BLaER1 (cell line): ENCODE results near the gene NEK10.
"Not testable (repeated sequence)": the region's sequence is repeated elsewhere in the genome, so short reads cannot be mapped to it uniquely, and the experiment has no call there.

Experiments used
- H3K27ac ChIP-seq: shearing (Covaris generic); formaldehyde crosslinking; 2 replicates; pipeline ENCODE4 v1.8.1; 2022
- H3K27me3 ChIP-seq: shearing (Covaris generic); formaldehyde crosslinking; 2 replicates; pipeline ENCODE4 v1.8.1; 2022
- H3K36me3 ChIP-seq: shearing (Covaris generic); formaldehyde crosslinking; 2 replicates; pipeline ENCODE4 v1.8.1; 2022
- H3K4me1 ChIP-seq: shearing (Covaris generic); formaldehyde crosslinking; 2 replicates; pipeline ENCODE4 v1.8.1; 2022
- H3K4me2 ChIP-seq: shearing (Covaris generic); formaldehyde crosslinking; 2 replicates; pipeline ENCODE4 v1.8.1; 2022
- H3K4me3 ChIP-seq: shearing (Covaris generic); formaldehyde crosslinking; 2 replicates; pipeline ENCODE4 v1.8.1; 2022
- H3K9ac ChIP-seq: shearing (Covaris generic); formaldehyde crosslinking; 2 replicates; pipeline ENCODE4 v1.8.1; 2022
- H3K9me3 ChIP-seq: shearing (Covaris generic); formaldehyde crosslinking; 2 replicates; pipeline ENCODE4 v1.8.1; 2022
- H4K20me1 ChIP-seq: shearing (Covaris generic); formaldehyde crosslinking; 2 replicates; pipeline ENCODE4 v1.8.1; 2022
- Cebpa-rat ChIP-seq: shearing (Covaris generic); IDR thresholded peaks from 2 replicates; pipeline ENCODE4 v1.8.1; 2022

The NEK10 gene

GRCh38 chr3:27368831-27369607 lies at the start of gene NEK10:
NEK10 (minus strand) TSS chr3:27369383; CDS start chr3:27352882, 16,501 bp downstream.
- peak within 1 kb of the TSS; percentile 93 for H3K4me2 ChIP-seq
- H3K27ac ChIP-seq = no peak within 1 kb of the TSS
- peaks cover 20% of the 10 kb centered on the region for H4K20me1 ChIP-seq
- H3K36me3 ChIP-seq = 0 out of 2 replicates have a peak, but pooled peaks cover 5% of the 10 kb centered on the region
- peak within 1 kb of the TSS; percentile 64 for H3K4me3 ChIP-seq
- H3K9me3 ChIP-seq = no peaks in the 10 kb centered on the region
- peaks cover 14% of the 10 kb centered on the region; the same call in 1 of the 2 replicates for H3K4me1 ChIP-seq
- H3K9ac ChIP-seq = peak within 1 kb of the TSS; percentile 43; the same call in 1 of the 2 replicates
- no peaks in the 10 kb centered on the region for H3K27me3 ChIP-seq
- no peak for TF ChIP-seq Cebpa-rat

GRCh38 chr3:27415202-27415601 lies 46.0 kb upstream of the NEK10 start:
- no peak for TF ChIP-seq Cebpa-rat
- Histone ChIP-seq H4K20me1 (peaks cover 10% of the 10 kb centered on the region; the same call in 1 of the 2 replicates), H3K9me3 (no peaks in the 10 kb centered on the region), H3K4me1 (no peaks in the 10 kb centered on the region), H3K4me3 (no peak overlapping the region), H3K36me3 (peaks cover 77% of the 10 kb centered on the region), H3K27ac (no peak overlapping the region), H3K27me3 (no peaks in the 10 kb centered on the region), H3K4me2 (no peak overlapping the region), H3K9ac (no peak overlapping the region)

DNA sequence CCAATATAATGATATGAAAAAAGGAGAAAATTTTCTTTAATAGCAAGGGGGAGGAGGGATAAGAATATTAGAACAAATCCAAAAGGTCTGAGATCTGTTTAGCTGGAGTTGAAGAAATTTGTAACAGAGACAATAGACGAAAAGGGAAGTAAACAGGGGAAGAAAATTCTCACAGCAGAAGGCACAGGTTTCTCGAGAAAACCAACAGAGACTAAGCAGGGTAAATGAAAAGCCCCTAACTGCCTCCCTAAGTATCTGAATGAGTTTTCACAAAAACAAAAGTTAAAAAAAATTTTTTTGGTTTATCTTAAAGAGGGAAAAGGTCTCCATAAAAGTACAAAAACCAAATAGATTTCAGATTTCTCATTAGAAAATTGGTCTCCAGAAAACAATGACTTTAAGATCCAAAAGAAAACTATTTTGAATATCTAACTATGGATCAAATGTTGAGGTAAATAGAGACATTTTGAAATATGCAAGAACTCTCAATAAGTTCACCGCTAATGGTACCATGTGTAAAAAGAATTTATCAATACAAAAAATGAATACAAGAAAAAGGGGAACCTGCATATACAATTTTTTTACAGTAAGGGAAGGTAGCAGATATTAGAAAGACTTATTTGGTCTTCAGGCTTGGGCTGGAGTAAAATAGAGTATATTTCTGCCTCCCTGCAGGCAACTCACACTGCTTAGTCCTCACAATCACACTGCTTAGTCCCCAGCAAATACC lies 23.9 kb upstream of the NEK10 start:
- no peaks in the 10 kb centered on the region for H3K27me3 ChIP-seq
- no peak for TF ChIP-seq Cebpa-rat
- H3K27ac ChIP-seq = no peak overlapping the region
- H3K4me3 ChIP-seq = no peak overlapping the region
- no peaks in the 10 kb centered on the region for H3K4me1 ChIP-seq
- H3K4me2 ChIP-seq = no peak overlapping the region
- no peaks in the 10 kb centered on the region for H3K9me3 ChIP-seq
- H3K36me3 ChIP-seq = peaks cover 70% of the 10 kb centered on the region
- no peaks in the 10 kb centered on the region for H4K20me1 ChIP-seq
- no peak overlapping the region for H3K9ac ChIP-seq

GRCh38 chr3:27392414-27392813 lies 23.2 kb upstream of the NEK10 start:
- not testable (repeated sequence) for H3K4me1 ChIP-seq, H3K9ac ChIP-seq, H3K27ac ChIP-seq, H4K20me1 ChIP-seq, H3K4me2 ChIP-seq, H3K9me3 ChIP-seq, H3K4me3 ChIP-seq, H3K27me3 ChIP-seq
- peaks cover 67% of the 10 kb centered on the region for H3K36me3 ChIP-seq

GRCh38 chr3:27391796-27392195 lies 22.6 kb upstream of the NEK10 start:
- Histone ChIP-seq H3K4me1 (no peaks in the 10 kb centered on the region), H3K36me3 (peaks cover 65% of the 10 kb centered on the region), H3K27me3 (no peaks in the 10 kb centered on the region), H3K9ac (no peak overlapping the region), H3K4me2 (no peak overlapping the region), H4K20me1 (no peaks in the 10 kb centered on the region), H3K9me3 (no peaks in the 10 kb centered on the region), H3K4me3 (no peak overlapping the region), H3K27ac (no peak overlapping the region)
- no peak for TF ChIP-seq Cebpa-rat

DNA sequence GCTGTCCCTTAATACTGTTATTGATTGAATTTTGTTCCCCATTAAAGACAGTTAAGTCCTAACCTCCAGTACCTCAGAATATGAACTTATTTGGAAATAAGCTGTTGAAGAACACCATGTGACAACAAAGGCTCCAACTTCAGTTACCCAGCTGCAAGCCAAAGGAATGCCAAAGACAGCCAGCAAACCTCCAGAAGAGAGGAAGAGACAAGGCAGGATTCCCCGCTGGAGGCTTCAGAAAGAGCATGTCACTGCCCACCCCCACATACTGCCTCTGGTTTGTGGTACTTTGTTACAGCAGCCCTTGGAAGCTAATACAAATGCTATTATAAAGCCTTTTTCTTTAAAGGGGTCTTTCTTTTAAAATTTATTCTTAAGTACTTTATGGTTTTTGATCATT lies 18.4 kb upstream of the NEK10 start:
- Histone ChIP-seq H3K4me3 (no peak overlapping the region), H3K36me3 (peaks cover 66% of the 10 kb centered on the region), H3K27ac (no peak overlapping the region), H3K9me3 (no peaks in the 10 kb centered on the region), H3K27me3 (no peaks in the 10 kb centered on the region), H4K20me1 (no peaks in the 10 kb centered on the region), H3K4me2 (no peak overlapping the region), H3K9ac (no peak overlapping the region), H3K4me1 (no peaks in the 10 kb centered on the region)
- TF ChIP-seq Cebpa-rat = no peak

DNA sequence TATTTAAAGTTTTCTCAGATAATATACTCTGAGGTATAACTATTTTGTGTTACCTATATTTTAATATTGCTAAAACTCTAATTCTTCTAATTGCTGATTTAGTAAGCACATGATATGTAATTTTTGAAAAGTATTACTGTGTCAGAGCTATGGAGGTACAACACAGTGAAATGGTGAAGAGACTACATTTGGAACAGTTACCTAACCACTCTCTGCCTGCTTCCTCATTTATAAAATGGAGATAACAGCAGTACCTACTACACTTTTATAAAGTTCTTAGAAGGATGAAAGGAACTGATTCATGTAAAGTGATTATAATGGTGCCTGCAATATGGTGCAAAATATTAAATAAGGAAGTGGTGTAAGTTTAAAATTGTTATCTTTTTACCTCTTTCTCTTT lies 16.3 kb upstream of the NEK10 start:
- H4K20me1 ChIP-seq = no peaks in the 10 kb centered on the region
- peaks cover 62% of the 10 kb centered on the region for H3K36me3 ChIP-seq
- no peaks in the 10 kb centered on the region for H3K9me3 ChIP-seq
- H3K27me3 ChIP-seq = no peaks in the 10 kb centered on the region
- H3K9ac ChIP-seq = no peak overlapping the region
- no peak overlapping the region for H3K4me3 ChIP-seq
- H3K27ac ChIP-seq = no peak overlapping the region
- no peak for TF ChIP-seq Cebpa-rat
- no peaks in the 10 kb centered on the region for H3K4me1 ChIP-seq
- H3K4me2 ChIP-seq = no peak overlapping the region

DNA sequence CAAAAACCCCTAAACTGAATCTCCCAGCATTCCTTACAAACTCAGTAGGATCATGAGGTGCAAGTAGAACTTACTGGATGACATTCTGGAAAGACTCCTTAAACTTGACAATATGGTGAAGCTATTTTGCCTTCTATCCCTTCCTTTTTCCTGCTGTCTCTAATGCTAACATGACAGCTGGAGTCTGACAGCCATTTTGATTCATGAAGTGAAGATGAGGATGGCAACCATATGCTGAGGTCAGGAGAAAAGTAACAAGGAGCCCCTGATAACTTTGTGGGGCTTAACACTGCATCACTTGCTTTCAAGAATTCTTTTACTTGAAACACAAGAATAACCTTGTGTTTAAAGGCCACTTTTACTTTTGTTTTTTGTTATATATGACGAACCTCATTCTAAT lies 15.0 kb upstream of the NEK10 start:
- no peaks in the 10 kb centered on the region for H3K4me1 ChIP-seq
- H3K36me3 ChIP-seq = peaks cover 65% of the 10 kb centered on the region
- H4K20me1 ChIP-seq = no peaks in the 10 kb centered on the region
- no peak for TF ChIP-seq Cebpa-rat
- H3K4me2 ChIP-seq = no peak overlapping the region
- H3K4me3 ChIP-seq = no peak overlapping the region
- H3K27me3 ChIP-seq = no peaks in the 10 kb centered on the region
- H3K27ac ChIP-seq = no peak overlapping the region
- H3K9me3 ChIP-seq = no peaks in the 10 kb centered on the region
- no peak overlapping the region for H3K9ac ChIP-seq

- no peaks in the 10 kb centered on the region for H3K9me3 ChIP-seq
- TF ChIP-seq Cebpa-rat = no peak
- H3K36me3 ChIP-seq = peaks cover 70% of the 10 kb centered on the region
- no peaks in the 10 kb centered on the region for H3K27me3 ChIP-seq
- no peak overlapping the region for H3K27ac ChIP-seq
- no peak overlapping the region for H3K4me3 ChIP-seq
- H3K4me1 ChIP-seq = no peaks in the 10 kb centered on the region
- no peak overlapping the region for H3K4me2 ChIP-seq
- H4K20me1 ChIP-seq = no peaks in the 10 kb centered on the region
- no peak overlapping the region for H3K9ac ChIP-seq
These were observed 11.5 kb upstream of the NEK10 start for GRCh38 chr3:27380433-27381357.
